GM12892 (cell line): ENCODE results near the gene OTUB1.

Source experiments
- POLR2A ChIP-seq: IDR thresholded peaks from 2 replicates; pipeline ENCODE4 v1.6.1; 2011; ENCODE audit warnings: low read depth, low read length, control low read depth
- POLR2AphosphoS5 ChIP-seq: IDR thresholded peaks from 2 replicates; pipeline ENCODE4 v1.6.1; 2011; ENCODE audit warnings: low read depth, low read length, control low read depth
- TAF1 ChIP-seq: IDR thresholded peaks from 2 replicates; pipeline ENCODE4 v1.6.1; 2011; ENCODE audit warnings: low read depth, mild to moderate bottlenecking, control low read depth, low read length, borderline replicate concordance

DNA sequence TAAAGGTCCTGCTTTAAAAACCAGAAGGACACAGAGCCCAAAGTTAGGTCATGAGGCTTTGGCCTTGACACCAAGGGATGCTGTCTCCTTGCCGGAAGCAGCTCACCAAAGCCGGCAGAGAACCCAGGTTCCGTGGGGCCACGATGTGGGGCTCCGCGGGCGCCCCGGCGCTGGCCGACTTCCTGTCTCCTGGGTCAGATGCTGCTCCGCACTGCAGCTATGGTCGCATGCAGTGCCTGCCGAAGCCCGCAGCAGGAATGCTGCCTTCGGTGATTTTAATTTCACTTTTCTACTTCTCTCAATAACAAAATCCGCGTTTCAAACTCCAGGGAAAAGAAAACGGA is 454 bp upstream of the OTUB1 start:
- no peak for TF ChIP-seq POLR2A
- no peak for TF ChIP-seq POLR2AphosphoS5
- no peak for TF ChIP-seq TAF1
